GM12878 (cell line): ENCODE results near the gene AMOTL1. TPM values are rescaled to one million over a fixed set of nuclear protein-coding genes. Genes with fewer than 3 reads are reported as not detected.

Source experiments
- ATAC-seq: fragments of 200-7000 bp; cut with Tn5 transposase; 3 replicates; pipeline ENCODE4 v1.9.1; 2020; ENCODE audit warnings: mild to moderate bottlenecking, moderate library complexity
- BruUV-seq: library from RNA; stranded (reverse); fragments of 400-500 nt; replicated peaks from 2 replicates; lab custom pipeline; 2021; lab: Mats Ljungman, UMichigan
- CTCF ChIA-PET: fragments of 300-600 bp; sonication (Branson Sonifier 250); formaldehyde crosslinking; extraction: SDS; loops from one replicate; lab custom pipeline; 2021; ENCODE audit warnings: inconsistent platforms; lab: Yijun Ruan, JAX
- POLR2A ChIA-PET: fragments of 350-600 bp; formaldehyde crosslinking; extraction: SDS; loops from one replicate; lab custom pipeline; 2021; ENCODE audit warnings: inconsistent platforms; lab: Charles Lee
- RAD21 ChIA-PET: fragments of 300-600 bp; sonication (Branson Sonifier 250); formaldehyde crosslinking; loops from one replicate; lab custom pipeline; 2023; ENCODE audit warnings: antibody characterized with exemption; ENCODE audit not compliant: unreplicated experiment; lab: Charles Lee
- SMC1A ChIA-PET: fragments of 300-600 bp; sonication (Branson Sonifier 250); formaldehyde crosslinking; loops from one replicate; lab custom pipeline; 2023; ENCODE audit not compliant: unreplicated experiment, uncharacterized antibody; lab: Charles Lee
- DNase-seq: peaks from one replicate; pipeline ENCODE4 v3.0.0-alpha.2; 2011; ENCODE audit warnings: low read depth, low spot score
- FAIRE-seq: peaks from 3 replicates; lab custom pipeline; 2011; peaks lifted over from hg19 to GRCh38; lab: Jason Lieb, UNC
- H2AFZ ChIP-seq: 2 replicates; pipeline ENCODE4 v1.6.0; 2011; ENCODE audit warnings: low read depth, low read length, control low read depth; ENCODE audit not compliant: control insufficient read depth
- H3K27ac ChIP-seq: 2 replicates; pipeline ENCODE4 v1.5.1; 2011; ENCODE audit warnings: control low read depth; ENCODE audit not compliant: control insufficient read depth, insufficient read depth
- H3K27me3 ChIP-seq, 2 experiments: replicated peaks in 1 of 2; 2 replicates each; pipeline versions ENCODE4 v1.6.0 to v1.6.1; 2011; ENCODE audit warnings: low read length in 1 of 2; ENCODE audit not compliant: control insufficient read depth in 2 of 2, insufficient read depth in 2 of 2
- H3K36me3 ChIP-seq, 2 experiments: 2 replicates each; pipeline ENCODE4 v1.5.1; 2011; ENCODE audit warnings: low read length in 1 of 2; ENCODE audit not compliant: control insufficient read depth in 2 of 2, insufficient read depth in 2 of 2
- H3K4me1 ChIP-seq: 2 replicates; pipeline ENCODE4 v1.6.1; 2011; ENCODE audit warnings: mild to moderate bottlenecking, low read length, moderate library complexity, mixed read lengths; ENCODE audit not compliant: control insufficient read depth, insufficient read depth
- H3K4me2 ChIP-seq: 2 replicates; pipeline ENCODE4 v1.6.0; 2011; ENCODE audit warnings: control low read depth; ENCODE audit not compliant: control insufficient read depth, insufficient read depth
- H3K4me3 ChIP-seq: fragments of 200-600 bp; sonication (generic); 2 replicates; pipeline ENCODE4 v1.5.1; 2016
- H3K79me2 ChIP-seq: 2 replicates; pipeline ENCODE4 v1.6.0; 2011; ENCODE audit warnings: low read length; ENCODE audit not compliant: control insufficient read depth, insufficient read depth
- H3K9ac ChIP-seq: 2 replicates; pipeline ENCODE4 v1.8.0; 2011; ENCODE audit warnings: low read length, control low read depth, mixed read lengths; ENCODE audit not compliant: control insufficient read depth, insufficient read depth
- H3K9me3 ChIP-seq: replicated peaks from 3 replicates; pipeline ENCODE4 v1.5.1; 2011; ENCODE audit warnings: mild to moderate bottlenecking, low read length; ENCODE audit not compliant: control insufficient read depth, insufficient read depth
- H4K20me1 ChIP-seq: 2 replicates; pipeline ENCODE4 v1.6.0; 2011; ENCODE audit not compliant: control insufficient read depth, insufficient read depth
- KDM1A ChIP-seq: fragments of 200-600 bp; sonication (generic); IDR thresholded peaks from 2 replicates; pipeline ENCODE4 v1.6.1; 2016; ENCODE audit warnings: borderline replicate concordance
- MYB ChIP-seq: fragments of 150-350 bp; IDR thresholded peaks from 2 replicates; pipeline ENCODE4 v1.6.1; 2014; ENCODE audit warnings: mild to moderate bottlenecking, low read depth, low read length, borderline replicate concordance
- SMC3 ChIP-seq: IDR thresholded peaks from 2 replicates; pipeline ENCODE4 v1.6.1; 2011; ENCODE audit warnings: low read length, improper control_type of control experiment, borderline replicate concordance
- SPI1 ChIP-seq: IDR thresholded peaks from 2 replicates; pipeline ENCODE4 v1.6.1; 2011; ENCODE audit warnings: low read depth, mild to moderate bottlenecking, low read length, moderate library complexity, borderline replicate concordance; ENCODE audit not compliant: insufficient read depth
- SUPT20H ChIP-seq: IDR thresholded peaks from 2 replicates; pipeline ENCODE4 v1.6.1; 2011; ENCODE audit warnings: low read depth, mild to moderate bottlenecking, low read length, moderate library complexity, borderline replicate concordance; ENCODE audit not compliant: control insufficient read depth
- TBL1XR1 ChIP-seq: IDR thresholded peaks from 2 replicates; pipeline ENCODE4 v1.6.1; 2012; ENCODE audit warnings: low read depth, low read length, improper control_type of control experiment
- WGBS: methylation state at CpG from one replicate; pipeline ENCODE4 v1.1.6; 2016; ENCODE audit warnings: low lambda C conversion rate; ENCODE audit not compliant: insufficient replicate concordance, insufficient coverage; ENCODE audit errors: missing lambda C conversion rate; 5-methylcytosine and 5-hydroxymethylcytosine counted together
- in situ Hi-C: fragments of 300-500 bp; cut with MboI; formaldehyde crosslinking; loops from 9 replicates; pipeline ENCODE4 v1.14.3; 2018; ENCODE audit warnings: mixed read lengths
- intact Hi-C: fragments of 100-400 bp; cut with micrococcal nuclease; formaldehyde crosslinking; loops from one replicate; pipeline ENCODE4 v1.14.2; 2022; ENCODE audit not compliant: unreplicated experiment
- polyA plus RNA-seq, 11 experiments: library from polyadenylated mRNA; depleted of rRNA in 4 of 11; unstranded in 6 of 11; stranded (reverse) in 5 of 11; fragments of >200 nt; fragmentation: Nextera tagmentation in 4 of 11; fragmentation: Illumina TruSeq in 1 of 11; extraction: Ambion mirVana in 4 of 11; extraction: Trizol in 1 of 11; gene quantifications; 1 replicate in 1 of 11; 2 replicates in 10 of 11; pipeline versions ENCODE4 v1.2.1 to v1.2.3, GENCODE V29; 2011 to 2016; ENCODE audit warnings: inconsistent platforms in 2 of 11, missing spikeins in 2 of 11, low read depth in 1 of 11
- total RNA-seq, 4 experiments: library from RNA; depleted of rRNA in 3 of 4; stranded (reverse); fragments of >200 nt in 3 of 4; fragmentation: Illumina TruSeq in 1 of 4; extraction: Trizol in 1 of 4; gene quantifications; 2 replicates each; pipeline versions ENCODE4 v1.2.1 to v1.2.3, GENCODE V29; 2013 to 2021
- TF ChIP-seq, protein P1 (sequence below): IDR thresholded peaks from 2 replicates; pipeline ENCODE4 v1.6.1; 2011; ENCODE audit warnings: low read depth, low read length, improper control_type of control experiment, borderline replicate concordance
- TF ChIP-seq, protein P2 (sequence below): IDR thresholded peaks from 2 replicates; pipeline ENCODE4 v1.6.1; 2012; ENCODE audit warnings: improper control_type of control experiment, low read depth, low read length; ENCODE audit not compliant: insufficient replicate concordance
- TF ChIP-seq, protein P3 (sequence below): IDR thresholded peaks from 2 replicates; pipeline ENCODE4 v1.6.1; 2011; ENCODE audit warnings: mild to moderate bottlenecking, low read depth, low read length, moderate library complexity; ENCODE audit not compliant: insufficient replicate concordance
- TF ChIP-seq, protein P4 (sequence below): IDR thresholded peaks from 2 replicates; pipeline ENCODE4 v1.6.1; 2012; ENCODE audit warnings: low read depth, low read length, improper control_type of control experiment

The AMOTL1 gene
- total and polyA plus RNA-seq, 10 of the 15 experiments (the other 5 are each of a cell fraction or from before 2014, with no cell fraction given) = under 0.01 to 0.41 (median 0.01) TPM; not detected in 7

DNA sequence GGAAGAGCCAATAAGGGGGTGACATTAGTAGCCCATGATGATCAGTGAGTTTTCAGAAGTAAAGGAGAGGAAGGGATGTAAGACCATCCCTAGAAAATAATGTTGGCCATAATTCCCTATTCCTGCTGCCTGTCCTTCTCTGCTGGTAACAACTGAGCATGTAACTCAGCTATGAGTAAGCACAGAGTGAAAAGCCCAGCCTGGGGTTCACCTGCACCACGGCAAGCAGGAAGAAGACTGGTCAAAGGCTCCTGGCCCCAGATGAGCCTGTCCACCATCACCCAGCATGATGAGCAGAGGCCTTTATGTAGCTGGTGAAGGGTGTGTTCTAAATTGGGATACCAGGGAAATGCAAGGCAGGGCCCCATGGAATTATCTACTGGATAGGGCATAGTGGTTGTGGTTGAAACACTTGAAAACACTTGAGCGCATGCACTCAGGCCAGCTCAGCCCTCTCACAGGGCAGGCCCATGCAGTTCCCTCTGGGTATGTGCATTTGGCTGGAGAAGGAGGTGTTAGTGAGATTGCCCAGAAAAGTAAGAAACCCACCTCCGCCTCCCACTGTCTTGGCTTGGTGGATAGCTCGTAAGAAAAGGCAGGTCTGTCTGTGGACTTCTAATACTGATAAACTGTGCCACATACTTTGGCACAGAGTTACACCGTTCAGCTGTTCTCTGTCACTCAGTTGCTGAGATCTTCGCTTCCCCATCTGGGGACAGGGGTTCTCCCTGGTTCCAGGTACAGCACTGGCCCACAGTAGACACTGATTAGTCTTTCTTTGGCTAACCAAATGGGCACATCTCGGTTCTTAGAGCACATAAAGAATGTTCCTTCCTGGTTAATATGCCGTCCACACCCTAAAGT, 86.8 kb downstream of the AMOTL1 start:
- Histone ChIP-seq H3K9ac (no peak overlapping the region), H4K20me1 (no peaks in the 10 kb centered on the region), H3K36me3 (no peaks in the 10 kb centered on the region), H3K4me2 (no peak overlapping the region), H3K9me3 (no peaks in the 10 kb centered on the region), H3K27ac (no peak overlapping the region), H3K79me2 (no peaks in the 10 kb centered on the region), H2AFZ (no peak overlapping the region), H3K27me3 (no peaks in the 10 kb centered on the region), H3K4me1 (no peaks in the 10 kb centered on the region), H3K4me3 (no peak overlapping the region)
- DNase-seq = no peak
- no peak for ATAC-seq
- ChIA-PET CTCF (interaction anchor here (1.3 to 1.5 kb wide), 2 partner anchors 8 to 43 kb away, joined by 3 to 4 read pairs; no protein-coding TSS in a partner anchor), RAD21 (no interaction called here), SMC1A (interaction anchor here (1.0 kb wide), 1 partner anchor 9 kb away, joined by 4 read pairs; no protein-coding TSS in a partner anchor), POLR2A (no interaction called here)
- 36% methylated on average over 8 of the region's 8 CpGs for WGBS
- no TSS peak for BruUV-seq
- in situ Hi-C loops = no loop called here
- intact Hi-C loops = no loop called here
- no peak for FAIRE-seq
- TF ChIP-seq, protein P1, sequence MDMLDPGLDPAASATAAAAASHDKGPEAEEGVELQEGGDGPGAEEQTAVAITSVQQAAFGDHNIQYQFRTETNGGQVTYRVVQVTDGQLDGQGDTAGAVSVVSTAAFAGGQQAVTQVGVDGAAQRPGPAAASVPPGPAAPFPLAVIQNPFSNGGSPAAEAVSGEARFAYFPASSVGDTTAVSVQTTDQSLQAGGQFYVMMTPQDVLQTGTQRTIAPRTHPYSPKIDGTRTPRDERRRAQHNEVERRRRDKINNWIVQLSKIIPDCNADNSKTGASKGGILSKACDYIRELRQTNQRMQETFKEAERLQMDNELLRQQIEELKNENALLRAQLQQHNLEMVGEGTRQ = no peak
- TF ChIP-seq SUPT20H = no peak
- no peak for TF ChIP-seq SPI1
- TF ChIP-seq, protein P2, sequence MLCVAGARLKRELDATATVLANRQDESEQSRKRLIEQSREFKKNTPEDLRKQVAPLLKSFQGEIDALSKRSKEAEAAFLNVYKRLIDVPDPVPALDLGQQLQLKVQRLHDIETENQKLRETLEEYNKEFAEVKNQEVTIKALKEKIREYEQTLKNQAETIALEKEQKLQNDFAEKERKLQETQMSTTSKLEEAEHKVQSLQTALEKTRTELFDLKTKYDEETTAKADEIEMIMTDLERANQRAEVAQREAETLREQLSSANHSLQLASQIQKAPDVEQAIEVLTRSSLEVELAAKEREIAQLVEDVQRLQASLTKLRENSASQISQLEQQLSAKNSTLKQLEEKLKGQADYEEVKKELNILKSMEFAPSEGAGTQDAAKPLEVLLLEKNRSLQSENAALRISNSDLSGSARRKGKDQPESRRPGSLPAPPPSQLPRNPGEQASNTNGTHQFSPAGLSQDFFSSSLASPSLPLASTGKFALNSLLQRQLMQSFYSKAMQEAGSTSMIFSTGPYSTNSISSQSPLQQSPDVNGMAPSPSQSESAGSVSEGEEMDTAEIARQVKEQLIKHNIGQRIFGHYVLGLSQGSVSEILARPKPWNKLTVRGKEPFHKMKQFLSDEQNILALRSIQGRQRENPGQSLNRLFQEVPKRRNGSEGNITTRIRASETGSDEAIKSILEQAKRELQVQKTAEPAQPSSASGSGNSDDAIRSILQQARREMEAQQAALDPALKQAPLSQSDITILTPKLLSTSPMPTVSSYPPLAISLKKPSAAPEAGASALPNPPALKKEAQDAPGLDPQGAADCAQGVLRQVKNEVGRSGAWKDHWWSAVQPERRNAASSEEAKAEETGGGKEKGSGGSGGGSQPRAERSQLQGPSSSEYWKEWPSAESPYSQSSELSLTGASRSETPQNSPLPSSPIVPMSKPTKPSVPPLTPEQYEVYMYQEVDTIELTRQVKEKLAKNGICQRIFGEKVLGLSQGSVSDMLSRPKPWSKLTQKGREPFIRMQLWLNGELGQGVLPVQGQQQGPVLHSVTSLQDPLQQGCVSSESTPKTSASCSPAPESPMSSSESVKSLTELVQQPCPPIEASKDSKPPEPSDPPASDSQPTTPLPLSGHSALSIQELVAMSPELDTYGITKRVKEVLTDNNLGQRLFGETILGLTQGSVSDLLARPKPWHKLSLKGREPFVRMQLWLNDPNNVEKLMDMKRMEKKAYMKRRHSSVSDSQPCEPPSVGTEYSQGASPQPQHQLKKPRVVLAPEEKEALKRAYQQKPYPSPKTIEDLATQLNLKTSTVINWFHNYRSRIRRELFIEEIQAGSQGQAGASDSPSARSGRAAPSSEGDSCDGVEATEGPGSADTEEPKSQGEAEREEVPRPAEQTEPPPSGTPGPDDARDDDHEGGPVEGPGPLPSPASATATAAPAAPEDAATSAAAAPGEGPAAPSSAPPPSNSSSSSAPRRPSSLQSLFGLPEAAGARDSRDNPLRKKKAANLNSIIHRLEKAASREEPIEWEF = no peak
- TF ChIP-seq MYB = no peak
- TF ChIP-seq SMC3 = no peak
- TF ChIP-seq, protein P3, sequence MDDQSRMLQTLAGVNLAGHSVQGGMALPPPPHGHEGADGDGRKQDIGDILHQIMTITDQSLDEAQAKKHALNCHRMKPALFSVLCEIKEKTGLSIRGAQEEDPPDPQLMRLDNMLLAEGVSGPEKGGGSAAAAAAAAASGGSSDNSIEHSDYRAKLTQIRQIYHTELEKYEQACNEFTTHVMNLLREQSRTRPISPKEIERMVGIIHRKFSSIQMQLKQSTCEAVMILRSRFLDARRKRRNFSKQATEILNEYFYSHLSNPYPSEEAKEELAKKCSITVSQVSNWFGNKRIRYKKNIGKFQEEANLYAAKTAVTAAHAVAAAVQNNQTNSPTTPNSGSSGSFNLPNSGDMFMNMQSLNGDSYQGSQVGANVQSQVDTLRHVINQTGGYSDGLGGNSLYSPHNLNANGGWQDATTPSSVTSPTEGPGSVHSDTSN = no peak
- no peak for TF ChIP-seq KDM1A
- no peak for TF ChIP-seq TBL1XR1
- TF ChIP-seq, protein P4, sequence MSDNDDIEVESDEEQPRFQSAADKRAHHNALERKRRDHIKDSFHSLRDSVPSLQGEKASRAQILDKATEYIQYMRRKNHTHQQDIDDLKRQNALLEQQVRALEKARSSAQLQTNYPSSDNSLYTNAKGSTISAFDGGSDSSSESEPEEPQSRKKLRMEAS = no peak
